Stimulated activated CD8-positive, alpha-beta memory T cell treated with anti-CD3 and anti-CD28 coated beads, Interleukin-4, amount 100 ng/mL, for 4 hours (primary cell): ENCODE results near the gene KCND3.

Experiments
- DNase-seq, 2 donors: peaks; one replicate each; pipeline ENCODE4 v3.0.0-alpha.2; 2020; ENCODE audit warnings: low read depth in 2 of 2, low spot score in 1 of 2

KCND3 gene

DNA sequence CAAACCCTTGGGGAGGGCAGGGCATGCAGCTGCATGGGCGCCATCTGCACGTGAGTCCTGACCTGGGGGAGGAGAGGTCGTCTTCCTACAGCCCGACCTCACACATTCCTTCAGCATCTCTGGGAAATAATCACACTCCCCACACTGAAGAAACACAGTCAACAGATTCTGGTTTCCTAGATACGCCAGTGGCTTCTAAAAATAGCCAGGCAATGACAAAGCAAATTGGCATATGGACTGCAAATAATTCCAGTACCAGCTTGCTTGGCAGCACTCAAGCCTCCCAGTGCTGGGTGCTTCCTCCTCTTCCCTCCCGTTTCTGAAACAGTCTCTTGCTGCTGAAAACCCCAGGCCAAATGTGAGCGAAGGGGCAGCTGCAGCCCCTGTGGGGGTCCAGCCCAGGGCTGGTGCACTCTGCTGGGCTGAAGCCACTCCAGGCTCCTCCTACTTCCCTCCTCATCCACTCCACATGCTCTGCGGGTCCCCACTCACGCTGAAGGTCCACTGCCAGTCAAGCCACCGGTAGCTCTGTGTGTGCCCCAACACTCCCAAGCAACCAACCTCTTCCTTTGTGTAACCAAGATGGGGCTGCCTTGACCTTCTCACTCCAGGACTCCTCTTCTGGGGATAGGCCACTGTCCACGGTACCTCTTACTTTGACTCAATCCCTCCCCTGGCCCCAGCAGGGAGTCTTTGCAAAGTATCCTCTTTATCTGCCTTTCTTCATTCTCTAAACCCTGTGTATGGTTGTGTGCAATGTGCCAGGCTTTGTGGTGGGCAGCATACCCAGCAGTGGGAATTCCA, 69.0 kb downstream of the KCND3 start:
- no peak for DNase-seq

DNA sequence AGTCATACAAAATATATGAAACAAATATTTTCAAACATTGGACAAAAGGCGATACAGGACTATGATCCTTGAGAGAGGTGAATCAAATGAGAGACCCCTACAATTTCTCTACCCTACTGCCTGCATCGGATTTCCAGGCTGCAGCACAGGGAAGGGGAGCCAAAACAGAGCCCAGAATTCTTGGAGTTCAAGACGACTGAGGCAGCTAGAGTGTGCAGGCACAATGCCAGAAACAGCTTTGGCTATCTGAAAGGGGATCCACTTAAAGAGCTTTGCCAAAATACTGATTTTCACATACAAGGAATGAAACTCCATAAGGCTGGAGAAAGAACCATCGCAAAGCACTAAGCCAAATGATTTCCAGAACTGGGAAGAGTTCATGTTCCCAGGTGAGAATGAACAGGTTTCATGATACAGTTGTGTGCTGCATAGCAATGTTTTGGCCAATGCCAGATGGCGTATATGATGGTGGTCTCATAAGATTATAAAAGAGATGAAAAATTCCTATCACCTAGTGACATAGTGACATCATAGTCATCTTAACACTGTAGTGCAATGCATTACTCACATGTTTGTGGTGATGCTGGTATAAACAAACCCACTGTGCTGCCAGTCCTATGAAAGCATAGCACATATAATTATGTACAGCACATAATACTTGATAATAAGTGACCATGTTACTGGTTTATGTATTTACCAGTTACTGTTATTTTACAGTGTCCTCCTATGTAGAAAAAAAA, 77.5 kb downstream of the KCND3 start:
- no peak for DNase-seq

DNA sequence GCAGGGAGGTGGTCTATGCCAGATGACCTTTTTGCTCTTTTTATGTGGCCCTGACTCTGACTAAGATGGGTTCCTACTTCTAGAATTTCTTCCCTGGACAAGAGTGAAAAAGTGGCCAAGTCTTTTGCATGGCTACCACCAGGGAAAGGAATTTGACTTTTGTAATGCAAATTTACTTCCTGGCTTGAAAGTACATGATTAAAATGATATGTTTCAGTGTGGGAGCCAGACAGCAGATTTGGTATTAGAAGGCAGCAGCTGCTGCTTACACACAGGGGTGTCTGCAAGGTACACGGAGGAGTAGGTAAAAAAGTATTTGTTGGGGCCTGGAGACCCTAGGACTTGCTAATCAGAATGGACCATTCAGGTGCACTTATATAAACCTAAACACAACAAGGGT, 78.4 kb downstream of the KCND3 start:
- DNase-seq = no peak

DNA sequence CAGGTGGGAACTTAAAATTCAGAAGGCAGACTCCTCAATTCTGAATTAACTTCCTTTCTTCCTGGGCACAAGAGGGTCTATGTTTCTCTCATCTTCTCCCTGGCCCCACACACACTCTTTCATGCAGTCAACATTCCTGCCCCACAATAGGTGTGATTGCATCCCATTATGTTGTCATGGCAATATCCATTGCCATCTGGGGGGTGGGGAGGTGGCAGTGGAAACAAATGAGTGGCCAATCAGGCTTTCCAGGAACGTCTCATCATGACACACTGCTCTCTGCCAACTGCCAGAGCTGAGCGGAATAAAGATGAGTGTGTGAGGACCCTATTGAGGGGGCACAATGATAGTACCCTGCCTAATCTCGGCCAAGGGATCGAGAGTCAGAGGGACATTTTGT, 80.4 kb downstream of the KCND3 start:
- no peak for DNase-seq

DNA sequence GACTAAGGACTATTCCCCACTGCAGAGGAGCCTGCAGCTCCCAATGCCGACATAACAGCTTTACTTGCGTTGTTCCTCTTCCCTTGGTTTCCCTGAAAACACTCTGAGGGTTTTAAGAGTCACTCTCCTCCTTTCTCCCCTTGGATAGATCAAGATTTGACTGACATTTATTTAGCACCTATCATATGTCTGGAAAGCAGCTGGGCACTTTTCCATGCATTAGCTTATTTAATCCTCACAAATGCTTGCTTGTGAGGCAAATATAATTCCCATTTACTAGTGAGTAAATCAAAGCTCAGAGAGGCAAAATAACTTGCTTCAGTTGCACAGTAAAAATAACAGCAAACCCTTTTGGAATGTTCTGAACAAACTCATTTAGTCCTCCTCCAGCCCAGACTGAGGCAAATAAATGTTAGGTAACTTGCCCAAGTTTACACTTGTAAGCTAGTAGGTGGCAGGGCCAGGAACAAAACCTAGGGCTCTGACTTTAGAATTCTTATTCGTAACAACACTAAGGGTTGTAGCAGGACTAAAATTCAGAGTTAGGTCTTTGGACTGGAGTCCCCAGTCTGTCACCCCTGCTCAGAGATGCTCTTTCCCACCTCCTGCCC, 81.4 kb downstream of the KCND3 start:
- DNase-seq = no peak

GRCh38 chr1:111907321-111907720, 82.1 kb downstream of the KCND3 start:
- no peak for DNase-seq

GRCh38 chr1:111906816-111907215, 82.7 kb downstream of the KCND3 start:
- no peak for DNase-seq

GRCh38 chr1:111906111-111906510, 83.4 kb downstream of the KCND3 start:
- no peak for DNase-seq

GRCh38 chr1:111904478-111905218, 84.8 kb downstream of the KCND3 start:
- no peak for DNase-seq

DNA sequence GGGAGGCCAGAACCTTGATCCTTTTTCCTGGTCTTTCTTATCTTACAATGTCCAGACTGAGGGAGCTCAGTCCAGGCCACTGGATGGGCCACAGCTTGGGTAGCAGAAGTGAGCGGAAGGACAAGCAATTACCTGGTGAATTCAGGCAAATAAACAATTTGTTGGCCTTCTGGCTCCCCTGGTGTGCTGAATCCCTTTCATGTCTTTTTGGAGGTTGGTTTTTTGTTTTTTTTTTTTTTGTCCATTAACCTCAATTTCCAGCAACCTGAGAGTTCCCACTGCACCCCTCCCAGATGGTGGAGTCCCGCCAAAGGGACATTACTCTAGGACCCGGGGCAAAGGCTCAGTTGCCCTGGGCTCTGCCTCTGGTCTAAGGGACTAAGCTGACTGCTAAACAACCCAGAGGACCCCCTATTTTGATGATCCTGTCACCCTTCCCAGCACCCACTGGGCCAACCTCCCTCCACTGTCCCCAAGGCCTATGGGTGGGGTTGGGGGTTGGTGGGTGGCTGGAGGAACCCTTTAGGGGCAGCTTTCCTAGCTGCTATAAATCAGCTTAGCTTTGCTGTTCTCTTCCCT, 85.5 kb downstream of the KCND3 start:
- DNase-seq = no peak

DNA sequence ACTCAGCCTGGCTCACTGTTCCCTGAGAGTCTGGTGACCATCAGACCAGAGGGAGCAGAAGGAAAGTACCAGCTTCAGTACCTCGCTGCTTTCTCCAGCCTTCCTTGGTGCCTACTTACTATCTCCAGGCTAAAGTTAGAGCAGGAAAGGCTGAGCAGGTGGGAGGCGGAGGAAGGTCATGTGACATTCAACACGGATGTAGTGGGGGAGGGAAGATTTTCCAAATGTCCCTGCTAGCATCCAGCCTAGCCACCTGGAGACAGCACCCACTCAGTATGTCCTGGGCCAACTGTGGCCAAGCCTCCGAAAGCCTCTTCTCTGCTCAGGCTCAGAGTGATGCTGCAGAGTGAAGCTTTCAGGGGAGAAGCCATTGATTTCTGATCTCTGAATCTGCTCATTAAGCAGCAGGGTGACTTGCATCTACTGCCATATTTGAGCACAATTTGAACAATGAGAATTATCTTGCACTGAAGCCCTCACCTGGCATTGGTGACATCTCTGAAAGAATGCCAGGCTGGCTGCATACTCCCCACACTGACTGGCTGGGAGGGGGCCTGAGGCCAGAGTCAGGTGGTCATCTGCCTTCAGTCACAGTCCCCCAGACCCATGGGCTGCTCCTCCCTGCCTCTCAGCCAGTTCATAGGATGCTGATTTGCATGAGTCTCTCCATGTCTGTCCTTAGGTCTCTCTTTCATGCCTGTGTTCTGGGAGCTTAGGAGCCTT, 86.2 kb downstream of the KCND3 start:
- DNase-seq = no peak

DNA sequence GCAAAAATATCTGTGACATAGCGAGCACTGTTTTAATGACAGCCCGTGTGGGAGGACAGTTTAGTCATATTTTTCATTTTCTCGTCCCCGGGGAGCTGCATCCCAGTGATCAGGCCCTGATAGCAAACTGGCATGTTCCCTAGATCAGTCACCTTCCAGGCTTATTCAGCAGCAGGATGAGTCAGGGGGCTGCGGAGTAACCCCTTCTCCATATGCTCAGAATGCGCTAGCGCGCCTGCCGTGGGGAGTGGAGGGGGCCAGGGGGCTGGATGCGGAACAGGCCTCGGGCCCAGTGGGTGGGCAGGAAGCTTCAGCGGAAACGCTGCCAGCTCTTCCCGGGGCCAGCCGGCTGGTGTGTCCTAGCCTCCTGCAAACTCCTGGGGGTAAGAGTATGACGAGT, 94.0 kb downstream of the KCND3 start:
- DNase-seq = no peak

GRCh38 chr1:111895017-111895416, 94.5 kb downstream of the KCND3 start:
- no peak for DNase-seq

GRCh38 chr1:111894497-111894896, 95.0 kb downstream of the KCND3 start:
- DNase-seq = no peak

GRCh38 chr1:111891566-111891965, 97.9 kb downstream of the KCND3 start:
- DNase-seq = no peak

DNA sequence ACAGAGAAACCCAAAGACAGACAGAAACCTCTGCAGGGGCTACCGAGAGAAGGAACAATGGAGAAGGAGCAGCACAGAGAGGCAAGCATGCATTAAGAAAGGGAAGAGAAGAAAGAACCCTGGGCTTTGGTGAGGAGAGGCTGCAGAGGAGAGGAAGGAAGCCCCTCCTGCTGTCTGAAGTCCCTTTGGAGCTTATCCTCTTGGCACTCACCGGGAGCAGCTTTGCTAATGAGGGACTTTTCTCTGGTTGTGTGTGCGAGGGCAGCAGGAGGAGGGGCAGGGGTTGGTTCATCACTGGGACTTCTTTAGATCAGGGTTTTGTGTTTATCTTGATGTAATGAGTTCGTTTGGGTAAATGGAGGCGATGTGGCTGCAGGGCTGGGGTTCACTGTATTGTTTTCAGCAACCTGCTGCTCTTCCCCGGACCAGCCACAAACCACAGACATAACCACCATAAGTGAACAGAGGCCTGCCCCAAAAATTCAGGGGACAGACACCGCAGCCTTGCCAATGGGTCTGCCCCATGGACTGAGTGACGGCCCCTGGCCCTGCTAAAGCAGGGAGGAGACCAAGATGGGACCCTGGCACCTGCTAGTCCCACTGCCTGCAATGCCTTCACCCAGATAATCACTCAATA, 100.6 kb downstream of the KCND3 start:
- DNase-seq = no peak

- DNase-seq = no peak
Measured at GRCh38 chr1:111887875-111888274, 101.6 kb downstream of the KCND3 start.

GRCh38 chr1:111887385-111887784, 102.1 kb downstream of the KCND3 start:
- no peak for DNase-seq

DNA sequence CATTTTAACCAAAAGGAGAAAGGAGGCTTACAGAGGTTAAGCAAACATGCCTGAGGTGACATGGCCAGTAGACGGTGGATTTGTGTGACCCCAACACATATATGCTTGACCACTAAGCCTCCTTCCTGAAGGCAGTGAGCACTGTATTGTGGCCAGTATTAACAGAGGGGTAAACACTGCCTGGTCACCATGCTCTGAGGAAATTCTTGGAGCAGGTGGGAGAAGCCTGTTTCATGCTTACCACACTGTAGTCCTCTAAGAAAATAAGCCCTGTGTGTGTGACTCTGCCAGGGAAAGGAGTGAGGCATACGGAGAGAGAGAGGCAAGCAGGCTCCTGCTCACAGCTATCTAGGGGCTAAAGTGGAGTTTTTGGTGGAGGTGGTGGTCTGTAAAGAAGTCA, 102.7 kb downstream of the KCND3 start:
- no peak for DNase-seq
